Measurements from ENCODE around the gene LRRK2. TPM values are rescaled to one million over a fixed set of nuclear protein-coding genes. Genes with fewer than 3 reads are reported as not detected.

The LRRK2 gene
- total and polyA plus RNA-seq, 3 donors from 2014 or later: 3.4 to 6.2 (median 5.1) TPM

DNA sequence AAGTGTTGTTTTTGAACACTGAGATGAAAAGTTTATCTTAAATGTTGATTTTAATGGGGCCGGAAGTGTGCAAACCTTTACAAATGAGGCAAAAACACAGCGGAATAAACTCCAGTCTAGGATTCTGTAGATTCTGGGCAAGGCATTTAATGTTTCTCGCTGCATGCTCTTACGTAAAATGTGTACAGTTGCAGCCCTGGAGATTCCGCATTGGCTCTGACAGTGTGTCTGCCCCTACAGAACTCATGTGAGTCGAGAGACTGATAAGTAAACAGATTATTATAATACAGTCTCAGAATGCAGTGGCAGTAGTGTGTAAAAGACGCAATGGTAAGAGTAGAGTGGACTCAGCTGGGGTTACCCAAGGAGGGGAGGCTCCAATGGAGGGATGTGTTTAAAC lies 33.6 kb downstream of the LRRK2 start:
- Histone ChIP-seq H3K4me1 (no peaks in the 10 kb centered on the region), H3K4me3 (no peak overlapping the region), H3K36me3 (ENCODE audit: low read depth, missing control alignments) (no peaks in the 10 kb centered on the region), H3K27me3 (no peaks in the 10 kb centered on the region), H3K9me3 (no peaks in the 10 kb centered on the region), H3K27ac (no peak overlapping the region)
- intact Hi-C loops (cut with DNase I; ENCODE audit: low total_unique reads): no loop called here
- no peak for TF ChIP-seq POLR2A (IDR thresholded peaks at IDR 0.05)
- TF ChIP-seq, protein P1, sequence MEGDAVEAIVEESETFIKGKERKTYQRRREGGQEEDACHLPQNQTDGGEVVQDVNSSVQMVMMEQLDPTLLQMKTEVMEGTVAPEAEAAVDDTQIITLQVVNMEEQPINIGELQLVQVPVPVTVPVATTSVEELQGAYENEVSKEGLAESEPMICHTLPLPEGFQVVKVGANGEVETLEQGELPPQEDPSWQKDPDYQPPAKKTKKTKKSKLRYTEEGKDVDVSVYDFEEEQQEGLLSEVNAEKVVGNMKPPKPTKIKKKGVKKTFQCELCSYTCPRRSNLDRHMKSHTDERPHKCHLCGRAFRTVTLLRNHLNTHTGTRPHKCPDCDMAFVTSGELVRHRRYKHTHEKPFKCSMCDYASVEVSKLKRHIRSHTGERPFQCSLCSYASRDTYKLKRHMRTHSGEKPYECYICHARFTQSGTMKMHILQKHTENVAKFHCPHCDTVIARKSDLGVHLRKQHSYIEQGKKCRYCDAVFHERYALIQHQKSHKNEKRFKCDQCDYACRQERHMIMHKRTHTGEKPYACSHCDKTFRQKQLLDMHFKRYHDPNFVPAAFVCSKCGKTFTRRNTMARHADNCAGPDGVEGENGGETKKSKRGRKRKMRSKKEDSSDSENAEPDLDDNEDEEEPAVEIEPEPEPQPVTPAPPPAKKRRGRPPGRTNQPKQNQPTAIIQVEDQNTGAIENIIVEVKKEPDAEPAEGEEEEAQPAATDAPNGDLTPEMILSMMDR (IDR thresholded peaks at IDR 0.05): no peak
- WGBS, 2 donors: 88 to 91% methylated on average over 7 of the region's 7 CpGs
- no peak for DNase-seq

DNA sequence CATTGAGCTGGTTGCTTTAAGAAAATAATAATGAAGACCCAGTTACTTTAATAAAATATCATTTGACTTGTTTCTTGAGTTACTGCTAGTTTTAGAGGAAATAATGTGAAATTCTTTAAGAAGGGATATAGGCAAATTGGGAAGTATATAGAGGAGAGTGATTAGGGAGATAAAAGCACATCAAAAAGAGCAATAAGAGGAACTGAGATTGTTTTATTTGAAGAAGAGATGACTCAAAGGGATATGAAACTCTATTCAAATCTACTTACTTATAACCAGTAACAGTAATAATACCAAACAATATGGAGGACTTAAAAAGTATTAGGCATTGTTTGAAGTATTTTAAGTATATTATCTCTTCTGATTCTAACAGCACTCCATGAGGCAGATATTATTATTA lies 37.1 kb downstream of the LRRK2 start:
- intact Hi-C loops (cut with DNase I; ENCODE audit: low total_unique reads): no loop called here
- TF ChIP-seq, protein P1 (IDR thresholded peaks at IDR 0.05): no peak
- TF ChIP-seq POLR2A (IDR thresholded peaks at IDR 0.05): no peak
- H3K4me3 ChIP-seq: no peak overlapping the region
- no peaks in the 10 kb centered on the region for H3K36me3 ChIP-seq (ENCODE audit: low read depth, missing control alignments)
- H3K4me1 ChIP-seq: no peaks in the 10 kb centered on the region
- no peak for DNase-seq
- no peaks in the 10 kb centered on the region for H3K27me3 ChIP-seq
- no peaks in the 10 kb centered on the region for H3K9me3 ChIP-seq
- H3K27ac ChIP-seq: no peak overlapping the region

DNA sequence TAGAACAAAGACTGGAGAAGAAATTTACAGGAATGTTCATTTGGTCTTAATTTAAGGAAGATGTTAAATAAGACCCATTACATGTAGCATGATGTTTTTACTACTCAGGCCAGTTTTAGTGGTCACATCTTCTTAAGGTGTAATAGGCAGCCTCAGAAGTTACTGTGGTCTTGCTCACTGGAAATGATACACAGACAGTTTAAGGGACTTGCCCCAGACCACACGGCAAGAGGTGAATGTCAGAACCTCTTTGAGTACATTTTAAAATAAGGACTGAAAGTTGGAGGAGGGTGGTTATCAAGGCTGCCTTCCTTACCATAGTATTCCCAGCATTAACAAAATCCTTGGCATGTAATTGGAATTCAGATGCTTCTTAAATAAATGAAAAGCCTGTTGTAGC lies 37.9 kb downstream of the LRRK2 start:
- no peak overlapping the region for H3K27ac ChIP-seq
- TF ChIP-seq, protein P1 (IDR thresholded peaks at IDR 0.05): no peak
- TF ChIP-seq POLR2A (IDR thresholded peaks at IDR 0.05): no peak
- no peaks in the 10 kb centered on the region for H3K9me3 ChIP-seq
- no peaks in the 10 kb centered on the region for H3K36me3 ChIP-seq (ENCODE audit: low read depth, missing control alignments)
- no peak overlapping the region for H3K4me3 ChIP-seq
- intact Hi-C loops (cut with DNase I; ENCODE audit: low total_unique reads): no loop called here
- H3K4me1 ChIP-seq: no peaks in the 10 kb centered on the region
- no peaks in the 10 kb centered on the region for H3K27me3 ChIP-seq
- DNase-seq: no peak
- 67 to 70% methylated on average over 1 of the region's 1 CpG for WGBS, 2 donors

DNA sequence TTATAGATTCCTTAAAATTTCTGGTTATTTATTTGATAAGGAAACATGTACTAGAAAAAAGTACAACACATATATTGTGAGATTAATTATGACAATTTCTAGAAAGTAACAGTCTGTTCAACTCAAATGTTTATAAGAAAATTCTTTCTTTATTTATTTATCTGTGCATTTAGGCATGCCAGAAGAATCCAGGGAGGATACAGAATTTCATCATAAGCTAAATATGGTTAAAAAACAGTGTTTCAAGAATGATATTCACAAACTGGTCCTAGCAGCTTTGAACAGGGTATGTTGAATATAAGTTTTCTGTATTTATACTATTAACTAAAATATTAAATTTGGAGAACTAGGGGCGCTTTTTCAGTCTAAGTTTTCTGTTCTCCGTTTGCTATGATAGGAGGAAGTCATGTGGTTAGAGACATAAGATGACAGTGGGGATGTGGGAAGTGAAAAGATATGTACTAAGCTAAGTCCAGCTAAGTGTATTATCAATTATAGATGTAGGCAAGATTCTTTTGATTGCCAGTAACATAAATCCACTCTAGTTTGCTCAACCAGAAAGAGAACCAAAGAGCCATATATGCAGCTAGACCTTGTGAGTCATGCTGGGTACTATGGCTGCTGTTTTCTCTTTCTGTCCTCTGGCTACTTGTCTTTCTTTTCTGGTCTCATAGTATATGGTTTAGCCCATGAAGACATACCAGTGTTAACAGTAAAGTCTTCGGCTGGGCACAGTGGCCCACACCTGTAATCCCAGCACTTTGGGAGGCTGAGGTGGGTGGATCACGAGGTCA lies 39.0 kb downstream of the LRRK2 start:
- no peak for DNase-seq
- no peaks in the 10 kb centered on the region for H3K27me3 ChIP-seq
- WGBS, 2 donors: 76 to 78% methylated on average over 4 of the region's 4 CpGs
- H3K27ac ChIP-seq: no peak overlapping the region
- no peak for TF ChIP-seq POLR2A (IDR thresholded peaks at IDR 0.05)
- TF ChIP-seq, protein P1 (IDR thresholded peaks at IDR 0.05): no peak
- no peaks in the 10 kb centered on the region for H3K9me3 ChIP-seq
- intact Hi-C loops (cut with DNase I; ENCODE audit: low total_unique reads): no loop called here
- H3K36me3 ChIP-seq (ENCODE audit: low read depth, missing control alignments): no peaks in the 10 kb centered on the region
- H3K4me1 ChIP-seq: no peaks in the 10 kb centered on the region
- H3K4me3 ChIP-seq: no peak overlapping the region
